Mesodermal cell (in vitro differentiated cells): ENCODE results near the gene TOE1.
A peak's percentile ranks its signal among the peaks of the same experiment; 100 is the strongest.

Experiments
- H3K27ac ChIP-seq: 2 replicates; pipeline ENCODE4 v1.7.0; 2013; ENCODE audit warnings: mild to moderate bottlenecking, low read depth, low read length, moderate library complexity; ENCODE audit not compliant: severe bottlenecking
- H3K36me3 ChIP-seq: 2 replicates; pipeline ENCODE4 v1.7.1; 2013; ENCODE audit warnings: mild to moderate bottlenecking, low read length, moderate library complexity; ENCODE audit not compliant: control insufficient read depth, insufficient read depth
- H3K4me1 ChIP-seq: one replicate; pipeline ENCODE4 v1.7.1; 2013; ENCODE audit warnings: mild to moderate bottlenecking, low read length; ENCODE audit not compliant: insufficient read depth, control insufficient read depth, poor library complexity, severe bottlenecking
- H3K4me3 ChIP-seq: 2 replicates; pipeline ENCODE4 v1.7.0; 2013; ENCODE audit warnings: low read length, control low read depth, mild to moderate bottlenecking; ENCODE audit not compliant: insufficient read depth, poor library complexity, severe bottlenecking; ENCODE audit errors: extremely low read depth
- H3K9me3 ChIP-seq: 2 replicates; pipeline ENCODE4 v1.7.1; 2013; ENCODE audit warnings: mild to moderate bottlenecking, low read length, moderate library complexity; ENCODE audit not compliant: control insufficient read depth
- WGBS, 2 experiments: methylation state at CpG; one replicate each; pipeline ENCODE4 v1.1.5; 2013; ENCODE audit warnings: missing lambda C conversion rate in 2 of 2; ENCODE audit not compliant: insufficient coverage in 2 of 2; 5-methylcytosine and 5-hydroxymethylcytosine counted together

TOE1 gene

GRCh38 chr1:45340816-45341466 lies 971 bp downstream of the TOE1 start:
- H3K9me3 ChIP-seq = peaks cover 5% of the 10 kb centered on the region
- peaks cover 8% of the 10 kb centered on the region for H3K4me1 ChIP-seq
- WGBS, 2 experiments = 17 to 69% methylated on average over 2 to 3 of the region's 6 CpGs
- peak overlapping the region; percentile 77 for H3K4me3 ChIP-seq
- H3K36me3 ChIP-seq = peaks cover 57% of the 10 kb centered on the region
- peak overlapping the region; percentile 97 for H3K27ac ChIP-seq

GRCh38 chr1:45344499-45344898 lies 4.5 kb downstream of the TOE1 start:
- 92 to 100% methylated on average over 1 to 2 of the region's 2 CpGs for WGBS, 2 experiments
- peaks cover 27% of the 10 kb centered on the region for H3K4me1 ChIP-seq
- no peak overlapping the region for H3K27ac ChIP-seq
- H3K36me3 ChIP-seq = peaks cover 50% of the 10 kb centered on the region
- H3K9me3 ChIP-seq = no peaks in the 10 kb centered on the region
- H3K4me3 ChIP-seq = no peak overlapping the region

- H3K4me3 ChIP-seq = no peak overlapping the region
- peaks cover 50% of the 10 kb centered on the region for H3K36me3 ChIP-seq
- H3K9me3 ChIP-seq = no peaks in the 10 kb centered on the region
- 95 to 97% methylated on average over 13 of the region's 13 CpGs for WGBS, 2 experiments
- peaks cover 27% of the 10 kb centered on the region for H3K4me1 ChIP-seq
- no peak overlapping the region for H3K27ac ChIP-seq
Observed at GRCh38 chr1:45345014-45345413, 5.0 kb downstream of the TOE1 start.

GRCh38 chr1:45346473-45346872 lies 6.5 kb downstream of the TOE1 start:
- no peaks in the 10 kb centered on the region for H3K9me3 ChIP-seq
- peaks cover 19% of the 10 kb centered on the region for H3K4me1 ChIP-seq
- H3K27ac ChIP-seq = no peak overlapping the region
- H3K4me3 ChIP-seq = no peak overlapping the region
- WGBS, 2 experiments = 67 to 86% methylated on average over 1 of the region's 2 CpGs
- peaks cover 49% of the 10 kb centered on the region for H3K36me3 ChIP-seq

- no CpG with 5 or more reads among the region's 2 CpGs for WGBS, 2 experiments
- Histone ChIP-seq H3K36me3 (peaks cover 34% of the 10 kb centered on the region), H3K4me3 (no peak overlapping the region), H3K4me1 (peaks cover 19% of the 10 kb centered on the region), H3K9me3 (no peaks in the 10 kb centered on the region), H3K27ac (no peak overlapping the region)
Observed at GRCh38 chr1:45348020-45348419, 8.1 kb downstream of the TOE1 start.

GRCh38 chr1:45348609-45348965 lies 8.6 kb downstream of the TOE1 start:
- no peak overlapping the region for H3K4me3 ChIP-seq
- H3K36me3 ChIP-seq = peaks cover 28% of the 10 kb centered on the region
- WGBS, 2 experiments = 83% methylated on average over 1 of the region's 1 CpG; no CpG with 5 or more reads in 1 of the 2 experiments
- no peak overlapping the region for H3K27ac ChIP-seq
- H3K9me3 ChIP-seq = no peaks in the 10 kb centered on the region
- H3K4me1 ChIP-seq = peaks cover 19% of the 10 kb centered on the region

- H3K4me3 ChIP-seq = no peak overlapping the region
- no peak overlapping the region for H3K27ac ChIP-seq
- peaks cover 19% of the 10 kb centered on the region for H3K4me1 ChIP-seq
- WGBS, 2 experiments = 91 to 96% methylated on average over 3 of the region's 3 CpGs
- H3K36me3 ChIP-seq = peaks cover 24% of the 10 kb centered on the region
- no peaks in the 10 kb centered on the region for H3K9me3 ChIP-seq
Observed at GRCh38 chr1:45348966-45349677, 9.2 kb downstream of the TOE1 start.

- Histone ChIP-seq H3K4me3 (no peak overlapping the region), H3K4me1 (peaks cover 19% of the 10 kb centered on the region), H3K9me3 (no peaks in the 10 kb centered on the region), H3K36me3 (peaks cover 3% of the 10 kb centered on the region), H3K27ac (no peak overlapping the region)
- WGBS, 2 experiments = 84 to 87% methylated on average over 4 to 5 of the region's 5 CpGs
Observed at GRCh38 chr1:45351508-45351907, 11.5 kb downstream of the TOE1 start.

GRCh38 chr1:45353685-45354084 lies 13.7 kb downstream of the TOE1 start:
- no peak overlapping the region for H3K4me3 ChIP-seq

GRCh38 chr1:45354838-45355237 lies 14.9 kb downstream of the TOE1 start:
- Histone ChIP-seq H3K36me3 (no peaks in the 10 kb centered on the region), H3K4me1 (no peaks in the 10 kb centered on the region), H3K4me3 (no peak overlapping the region), H3K9me3 (no peaks in the 10 kb centered on the region), H3K27ac (no peak overlapping the region)
- WGBS, 2 experiments = 81 to 95% methylated on average over 2 of the region's 4 CpGs

More at GRCh38 chr1:45353685-45354084, 13.7 kb downstream of the TOE1 start:
- WGBS, 2 experiments = 94 to 100% methylated on average over 1 of the region's 2 CpGs
- H3K27ac ChIP-seq = no peak overlapping the region
- H3K4me1 ChIP-seq = peaks cover 8% of the 10 kb centered on the region
- no peaks in the 10 kb centered on the region for H3K9me3 ChIP-seq
- no peaks in the 10 kb centered on the region for H3K36me3 ChIP-seq

- H3K9me3 ChIP-seq = no peaks in the 10 kb centered on the region
- no peaks in the 10 kb centered on the region for H3K4me1 ChIP-seq
- no peak overlapping the region for H3K27ac ChIP-seq
- no peak overlapping the region for H3K4me3 ChIP-seq
- H3K36me3 ChIP-seq = no peaks in the 10 kb centered on the region
- 82 to 89% methylated on average over 2 of the region's 2 CpGs for WGBS, 2 experiments
Observed at GRCh38 chr1:45355683-45356082, 15.7 kb downstream of the TOE1 start.
